Upper lobe of left lung (tissue), 6 donors: ENCODE measurements around the gene RNASE13. TPM values are rescaled to one million over a fixed set of nuclear protein-coding genes. Genes with fewer than 3 reads are reported as not detected.
"Not testable (repeated sequence)": the region's sequence is repeated elsewhere in the genome, so short reads cannot be mapped to it uniquely, and the experiment has no call there.

Experiments
- ATAC-seq, 2 donors: fragments of 200-7000 bp; cut with Tn5 transposase; one replicate each; pipeline ENCODE4 v1.9.1; 2022; ENCODE audit warnings: mild to moderate bottlenecking in 2 of 2, moderate library complexity in 2 of 2; ENCODE audit not compliant: low FRiP score in 2 of 2
- DNase-seq, 2 donors: peaks; one replicate each; pipeline ENCODE4 v3.0.0-alpha.2; 2019 to 2020
- H3K27ac ChIP-seq, 4 donors: fragments of 200-600 bp; sonication (generic); one replicate each; pipeline ENCODE4 v1.5.1; 2016 to 2019
- H3K27me3 ChIP-seq, 4 donors: fragments of 200-600 bp; sonication (generic); one replicate each; pipeline ENCODE4 v1.5.1; 2017 to 2019
- H3K36me3 ChIP-seq, 4 donors: fragments of 200-600 bp; sonication (generic); one replicate each; pipeline ENCODE4 v1.5.1; 2016 to 2019
- H3K4me1 ChIP-seq, 4 donors: fragments of 200-600 bp; sonication (generic); one replicate each; pipeline ENCODE4 v1.5.1; 2018 to 2019
- H3K4me3 ChIP-seq, 4 donors: fragments of 200-600 bp; sonication (generic); one replicate each; pipeline ENCODE4 v1.5.1; 2017 to 2019; ENCODE audit warnings: mild to moderate bottlenecking in 2 of 4, moderate library complexity in 1 of 4
- H3K9me3 ChIP-seq, 4 donors: fragments of 200-600 bp; sonication (generic); one replicate each; pipeline ENCODE4 v1.5.1; 2018 to 2019
- EP300 ChIP-seq, 4 donors: sonication (generic); formaldehyde crosslinking; IDR thresholded peaks; one replicate each; pipeline ENCODE4 v1.5.1; 2017; ENCODE audit warnings: antibody characterized with exemption in 4 of 4, control low read depth in 2 of 4
- POLR2A ChIP-seq, 4 donors: fragments of 450-650 bp; IDR thresholded peaks; one replicate each; pipeline ENCODE4 v1.5.1; 2016 to 2017; ENCODE audit warnings: antibody characterized with exemption in 4 of 4, mild to moderate bottlenecking in 2 of 4
- POLR2AphosphoS5 ChIP-seq, 2 donors: sonication (generic); formaldehyde crosslinking; IDR thresholded peaks; one replicate each; pipeline ENCODE4 v1.5.1; 2017; ENCODE audit warnings: antibody characterized with exemption in 2 of 2
- WGBS, 2 donors: methylation state at CpG; one replicate each; pipeline ENCODE4 v1.1.5; 2017 to 2018; 5-methylcytosine and 5-hydroxymethylcytosine counted together
- total RNA-seq, 6 donors: library from RNA; depleted of rRNA in 4 of 6; stranded (reverse); fragments of >200 nt in 4 of 6; gene quantifications; one replicate each; pipeline versions ENCODE4 v1.1.0 to v1.2.1, GENCODE V29; 2016 to 2021
- TF ChIP-seq, protein P1 (sequence below), 6 experiments: fragments of 450-650 bp in 4 of 6; fragments of 200-600 bp in 2 of 6; sonication (generic) in 2 of 6; IDR thresholded peaks; one replicate each; pipeline ENCODE4 v1.5.1; 2016 to 2019; ENCODE audit warnings: antibody characterized with exemption in 6 of 6
- donor health status: DM: no; HTN: no; CAD: no; lungs with moderate emphysema.
- donor health status: DM: no; HTN: yes; CAD: no; lungs with severe emphysema.

RNASE13 gene
- total RNA-seq, 6 donors from 2014 or later, result not detected

DNA sequence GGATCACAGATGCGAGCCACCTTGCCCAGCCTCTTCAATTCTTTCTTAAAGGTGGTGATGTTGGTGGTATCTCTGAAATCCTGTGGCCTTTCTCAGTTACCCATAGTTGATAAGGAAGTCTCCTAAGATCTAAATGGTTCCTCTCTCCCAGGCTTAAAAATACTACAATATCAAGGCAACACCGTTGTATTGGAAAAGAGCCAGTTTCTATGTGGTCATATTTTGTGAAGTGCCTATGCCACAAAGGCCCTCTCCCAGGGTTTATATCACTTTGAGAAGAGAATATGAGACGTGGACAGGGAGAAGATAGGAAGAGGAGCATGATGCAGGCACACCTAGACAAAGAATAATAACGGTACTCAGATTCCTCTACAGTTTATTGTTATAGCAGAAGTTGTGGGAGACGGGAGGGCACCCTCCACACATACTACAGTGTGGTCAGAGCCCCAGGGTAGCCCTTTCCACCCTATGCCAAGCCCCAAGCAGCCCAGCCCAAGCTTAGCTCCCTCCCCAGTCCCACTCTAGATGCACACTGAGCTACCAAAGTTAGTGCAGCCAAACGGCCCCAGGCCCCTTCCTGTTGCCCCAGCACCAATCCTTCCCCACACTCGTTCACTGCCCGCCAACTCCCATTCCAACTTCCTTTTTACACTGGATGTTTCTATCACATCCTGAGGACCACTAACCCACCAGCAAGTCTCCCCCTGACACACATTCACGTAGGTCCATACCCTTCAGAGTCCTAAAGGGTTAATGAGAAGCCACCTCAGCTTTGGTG, 18.0 kb downstream of the RNASE13 start:
- DNase-seq (no peak), ATAC-seq (no peak)
- Histone ChIP-seq H3K4me1 (peaks cover 0 to 5% (median 5%) of the 10 kb centered on the region in 4 donors), H3K9me3 (no peaks in the 10 kb centered on the region), H3K27me3 (no peaks in the 10 kb centered on the region), H3K36me3 (peaks cover 6 to 50% (median 17%) of the 10 kb centered on the region in 4 donors), H3K4me3 (no peak overlapping the region), H3K27ac (no peak overlapping the region)
- no peak for TF ChIP-seq POLR2A (IDR thresholded peaks at IDR 0.05)
- no peak for TF ChIP-seq EP300 (IDR thresholded peaks at IDR 0.05)
- TF ChIP-seq, protein P1, sequence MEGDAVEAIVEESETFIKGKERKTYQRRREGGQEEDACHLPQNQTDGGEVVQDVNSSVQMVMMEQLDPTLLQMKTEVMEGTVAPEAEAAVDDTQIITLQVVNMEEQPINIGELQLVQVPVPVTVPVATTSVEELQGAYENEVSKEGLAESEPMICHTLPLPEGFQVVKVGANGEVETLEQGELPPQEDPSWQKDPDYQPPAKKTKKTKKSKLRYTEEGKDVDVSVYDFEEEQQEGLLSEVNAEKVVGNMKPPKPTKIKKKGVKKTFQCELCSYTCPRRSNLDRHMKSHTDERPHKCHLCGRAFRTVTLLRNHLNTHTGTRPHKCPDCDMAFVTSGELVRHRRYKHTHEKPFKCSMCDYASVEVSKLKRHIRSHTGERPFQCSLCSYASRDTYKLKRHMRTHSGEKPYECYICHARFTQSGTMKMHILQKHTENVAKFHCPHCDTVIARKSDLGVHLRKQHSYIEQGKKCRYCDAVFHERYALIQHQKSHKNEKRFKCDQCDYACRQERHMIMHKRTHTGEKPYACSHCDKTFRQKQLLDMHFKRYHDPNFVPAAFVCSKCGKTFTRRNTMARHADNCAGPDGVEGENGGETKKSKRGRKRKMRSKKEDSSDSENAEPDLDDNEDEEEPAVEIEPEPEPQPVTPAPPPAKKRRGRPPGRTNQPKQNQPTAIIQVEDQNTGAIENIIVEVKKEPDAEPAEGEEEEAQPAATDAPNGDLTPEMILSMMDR (IDR thresholded peaks at IDR 0.05), result no peak
- TF ChIP-seq POLR2AphosphoS5 (IDR thresholded peaks at IDR 0.05), result no peak
- WGBS, 2 donors, result 51 to 66% methylated on average over 9 of the region's 9 CpGs

DNA sequence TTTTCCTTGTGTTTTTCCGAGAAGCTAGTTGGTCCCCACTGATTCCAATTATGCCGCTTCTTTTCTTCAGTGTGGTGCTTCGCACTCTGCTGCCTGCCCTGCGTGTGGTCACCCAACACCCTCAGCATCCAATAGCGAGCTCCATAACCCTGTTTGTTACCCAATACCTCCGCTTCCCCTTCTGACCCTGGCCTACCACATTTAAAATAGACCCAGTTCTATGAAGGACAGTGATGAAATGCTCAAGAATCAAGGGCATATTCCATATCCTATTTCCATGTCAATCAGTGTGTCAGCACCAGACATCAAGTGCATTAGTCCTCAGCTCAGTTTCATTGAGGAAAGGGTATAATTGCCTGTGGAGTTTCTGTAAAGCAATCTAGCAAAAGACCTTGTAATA, 19.3 kb downstream of the RNASE13 start:
- H3K27ac ChIP-seq, result no peak overlapping the region
- 58 to 73% methylated on average over 6 of the region's 6 CpGs for WGBS, 2 donors
- H3K27me3 ChIP-seq, result no peaks in the 10 kb centered on the region

DNA sequence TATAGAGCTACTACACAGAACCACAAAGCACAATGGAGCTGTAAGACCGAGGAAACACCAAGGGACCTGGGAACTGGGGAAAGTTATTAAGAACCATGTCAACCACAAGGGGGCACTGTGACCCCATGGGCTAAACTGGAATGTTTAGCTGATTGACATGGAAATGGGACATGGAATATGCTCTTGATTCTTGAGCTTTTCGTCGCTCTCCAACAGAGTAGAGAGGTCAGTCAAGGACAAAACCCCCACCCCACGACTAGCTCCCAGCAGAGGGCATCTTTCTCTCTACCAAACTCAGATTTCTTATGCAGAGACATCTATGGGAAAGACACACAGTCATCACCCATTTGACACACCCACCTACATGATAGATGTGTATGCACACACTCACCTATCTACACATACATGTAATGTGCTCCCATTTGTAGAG, 19.8 kb downstream of the RNASE13 start:
- peak; percentile 83 to 89 for ATAC-seq
- DNase-seq, result peak in 1 of 2 donors; percentile 81
- TF ChIP-seq POLR2A (IDR thresholded peaks at IDR 0.05) (no peak), POLR2AphosphoS5 (IDR thresholded peaks at IDR 0.05) (peak; percentile 18 to 32)
- TF ChIP-seq, protein P1 (IDR thresholded peaks at IDR 0.05), result peak; percentile 70 to 88 (median 88)
- H3K9me3 ChIP-seq, result no peaks in the 10 kb centered on the region
- H3K4me3 ChIP-seq, result no peak overlapping the region
- H3K27ac ChIP-seq, result no peak overlapping the region
- WGBS, 2 donors, result 0% methylated on average over 4 of the region's 4 CpGs
- H3K27me3 ChIP-seq, result no peaks in the 10 kb centered on the region
- H3K36me3 ChIP-seq, result peaks cover 3 to 32% (median 17%) of the 10 kb centered on the region in 4 donors
- H3K4me1 ChIP-seq, result peaks cover 0 to 5% (median 5%) of the 10 kb centered on the region in 4 donors

More for the DNA sequence above, 19.3 kb downstream of the RNASE13 start:
- ATAC-seq (peak in 1 of 2 donors; percentile 37), DNase-seq (no peak)
- peaks cover 3 to 37% (median 17%) of the 10 kb centered on the region in 4 donors for H3K36me3 ChIP-seq
- H3K9me3 ChIP-seq, result no peaks in the 10 kb centered on the region
- H3K4me3 ChIP-seq, result no peak overlapping the region
- peaks cover 0 to 5% (median 5%) of the 10 kb centered on the region in 4 donors for H3K4me1 ChIP-seq
- TF ChIP-seq POLR2A (IDR thresholded peaks at IDR 0.05) (no peak), POLR2AphosphoS5 (IDR thresholded peaks at IDR 0.05) (no peak), EP300 (IDR thresholded peaks at IDR 0.05) (no peak)
- TF ChIP-seq, protein P1 (IDR thresholded peaks at IDR 0.05), result no peak

DNA sequence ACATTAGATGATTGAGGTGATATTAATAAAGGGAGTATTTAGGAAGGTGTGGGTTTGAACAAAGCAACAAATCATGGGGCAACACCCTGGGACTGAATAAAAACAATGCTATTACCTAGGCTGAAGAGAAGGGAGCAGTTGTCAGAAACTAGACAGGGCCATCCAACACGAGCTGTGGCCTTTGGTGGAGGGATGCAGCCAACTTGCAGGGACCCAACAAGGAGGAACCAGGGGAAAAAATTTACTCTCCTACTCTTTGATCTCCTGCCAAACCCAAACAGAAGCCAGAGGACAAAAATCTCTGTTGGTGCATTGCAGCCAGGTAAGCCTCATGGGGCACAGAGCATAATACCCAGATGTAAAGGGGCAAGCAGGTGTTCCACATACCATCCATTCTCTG, 23.5 kb downstream of the RNASE13 start:
- Histone ChIP-seq H3K27ac (no peak overlapping the region), H3K4me1 (peaks cover 0 to 5% (median 5%) of the 10 kb centered on the region in 4 donors), H3K4me3 (no peak overlapping the region), H3K36me3 (no peaks in the 10 kb centered on the region), H3K27me3 (no peaks in the 10 kb centered on the region), H3K9me3 (no peaks in the 10 kb centered on the region)
- ATAC-seq (no peak), DNase-seq (no peak)
- TF ChIP-seq EP300 (IDR thresholded peaks at IDR 0.05) (no peak), POLR2AphosphoS5 (IDR thresholded peaks at IDR 0.05) (no peak), POLR2A (IDR thresholded peaks at IDR 0.05) (no peak)
- TF ChIP-seq, protein P1 (IDR thresholded peaks at IDR 0.05), result no peak
- WGBS, 2 donors, result 69 to 87% methylated on average over 1 of the region's 1 CpG

DNA sequence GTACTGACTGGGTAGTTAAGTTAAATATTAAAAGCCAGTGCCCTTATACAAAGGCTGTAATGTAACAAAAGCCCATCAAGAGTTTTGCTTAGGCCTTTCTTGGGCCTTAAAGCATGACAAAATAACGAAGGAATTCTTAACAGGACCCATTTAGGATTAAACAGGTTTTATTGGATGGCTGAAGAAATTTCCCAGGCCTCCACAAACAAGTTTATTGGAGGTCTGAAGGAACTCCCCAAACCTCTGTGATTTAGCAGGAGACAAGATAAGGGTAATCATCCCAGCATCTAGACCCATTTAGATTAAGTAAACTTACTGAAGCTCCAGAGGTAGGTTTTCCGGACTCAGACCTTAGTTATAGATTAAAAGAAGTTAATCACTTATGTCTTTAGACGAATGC, 24.9 kb downstream of the RNASE13 start:
- not testable (repeated sequence) for H3K4me1 ChIP-seq, H3K9me3 ChIP-seq, ATAC-seq, H3K36me3 ChIP-seq, H3K27ac ChIP-seq, DNase-seq, H3K4me3 ChIP-seq, H3K27me3 ChIP-seq
- 75 to 81% methylated on average over 3 of the region's 3 CpGs for WGBS, 2 donors
